Activated CD8-positive, alpha-beta memory T cell treated with anti-CD3 and anti-CD28 coated beads, Interleukin-2, amount 50 U/mL, for 1 hour (primary cell): Measurements from ENCODE around the gene CNTNAP5.
"Not testable (repeated sequence)": the region's sequence is repeated elsewhere in the genome, so short reads cannot be mapped to it uniquely, and the experiment has no call there.

Experiments used
- DNase-seq: peaks from one replicate; pipeline ENCODE4 v3.0.0-alpha.2; 2020; ENCODE audit errors: extremely low read depth

Gene CNTNAP5

DNA sequence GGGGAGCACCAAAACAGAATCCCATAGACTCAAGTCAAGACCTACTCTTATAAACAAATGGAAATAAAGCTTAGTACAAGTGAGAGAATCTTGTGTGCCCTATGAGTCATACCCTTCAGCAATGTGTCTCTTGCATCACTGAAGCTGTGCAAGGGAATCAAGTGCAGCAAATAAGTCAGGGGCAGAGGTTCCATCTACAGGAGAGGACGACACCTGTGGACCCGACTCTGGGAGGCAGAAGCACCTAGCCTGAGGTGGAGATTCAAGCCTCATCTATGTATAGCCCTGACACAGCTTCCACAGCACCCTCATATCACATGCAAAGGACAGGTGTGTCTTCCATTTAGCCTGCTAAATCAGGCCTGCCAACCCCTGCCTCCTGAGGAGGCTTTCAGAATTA is 298.2 kb downstream of the CNTNAP5 start:
- no peak for DNase-seq

DNA sequence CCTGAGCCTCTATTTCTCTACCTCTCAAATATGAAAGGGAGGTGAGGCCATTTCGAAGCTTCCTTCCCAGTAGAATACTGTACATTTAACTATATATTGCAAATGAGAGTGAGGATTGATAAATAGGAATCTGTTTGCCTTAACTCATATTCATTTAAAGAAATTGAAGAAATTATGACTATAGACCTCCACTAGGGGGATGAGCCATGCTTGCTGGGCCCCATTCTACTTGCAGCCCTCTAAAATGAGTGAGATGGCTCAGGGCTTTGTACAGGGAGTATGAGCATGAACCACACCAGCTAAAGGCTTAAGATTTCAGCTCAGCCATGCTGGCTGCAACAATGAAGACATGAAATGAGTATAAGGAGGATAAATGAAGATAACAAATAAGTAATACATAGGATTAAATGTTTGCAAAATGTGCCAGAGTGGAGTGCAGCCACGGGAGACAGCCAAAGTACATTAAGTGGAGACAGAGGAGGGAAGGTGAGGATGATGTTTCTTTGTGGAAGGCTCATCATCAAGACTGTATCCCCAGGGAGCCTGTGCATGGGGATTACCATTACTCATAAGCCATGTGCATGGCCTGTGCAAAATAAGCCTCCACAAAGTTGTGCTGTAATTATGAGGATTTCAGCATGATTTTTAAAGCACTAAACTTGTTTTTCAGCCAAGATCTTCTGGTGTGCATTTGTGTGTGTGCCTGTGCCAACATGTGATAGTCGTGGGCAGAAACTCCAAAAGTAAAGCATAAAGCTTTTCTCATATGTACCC is 300.8 kb downstream of the CNTNAP5 start:
- no peak for DNase-seq

DNA sequence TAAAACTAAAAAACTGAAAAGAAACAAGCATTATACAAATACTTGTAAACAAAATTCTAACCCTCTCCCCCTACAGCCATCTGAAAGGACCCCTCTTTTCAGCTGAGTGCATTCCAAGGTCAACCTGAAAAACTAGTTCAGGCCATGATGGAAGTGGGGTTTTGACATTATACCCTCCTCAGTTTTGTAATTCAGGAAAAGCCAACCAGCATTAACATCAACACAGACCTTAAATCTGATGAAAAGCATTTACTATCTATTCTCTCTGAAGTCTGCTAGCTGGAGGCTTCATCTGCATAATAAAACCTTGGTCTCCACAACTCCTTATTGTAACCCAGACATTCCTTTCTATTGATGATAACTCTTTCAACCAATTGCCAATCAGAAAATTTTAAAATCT is 302.2 kb downstream of the CNTNAP5 start:
- DNase-seq, result no peak

DNA sequence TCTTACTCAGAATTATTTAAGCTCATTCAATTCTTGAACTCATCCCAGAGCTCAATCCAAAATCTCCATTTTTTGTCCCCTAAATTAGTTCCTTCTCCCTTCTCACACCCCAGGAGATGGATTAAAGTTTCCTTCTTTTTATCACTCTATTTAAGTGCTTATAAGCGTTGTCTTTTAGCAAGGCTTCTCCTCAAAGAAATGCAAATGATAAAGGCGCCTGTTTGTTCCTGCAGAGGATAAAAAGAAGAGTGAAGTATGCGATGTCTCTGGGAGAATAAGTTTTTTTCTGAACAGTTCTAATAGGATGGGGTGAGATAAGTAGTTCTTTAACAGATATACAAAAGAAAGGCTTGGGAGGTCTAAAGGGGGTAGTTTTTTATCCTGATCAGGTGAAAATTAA is 303.3 kb downstream of the CNTNAP5 start:
- no peak for DNase-seq

DNA sequence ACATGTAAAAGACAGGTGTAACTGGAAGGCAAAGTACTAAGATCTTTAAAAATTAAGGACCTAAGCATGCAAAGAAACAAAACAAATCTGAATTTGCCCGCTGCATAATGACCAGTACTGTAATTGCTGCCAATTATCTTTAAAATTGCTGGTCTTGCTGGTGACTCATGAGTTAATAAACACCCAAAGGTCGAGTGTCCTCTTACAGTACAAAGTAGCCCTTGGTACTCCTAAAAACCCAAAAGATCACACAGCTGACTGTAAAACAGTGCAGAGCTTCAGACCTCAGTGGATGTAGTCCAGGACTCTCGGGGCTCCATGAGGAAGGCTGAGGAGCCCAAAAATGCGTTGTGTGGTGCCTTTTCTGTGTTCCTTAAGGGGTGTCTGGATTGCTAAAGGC is 308.7 kb downstream of the CNTNAP5 start:
- DNase-seq, result no peak

DNA sequence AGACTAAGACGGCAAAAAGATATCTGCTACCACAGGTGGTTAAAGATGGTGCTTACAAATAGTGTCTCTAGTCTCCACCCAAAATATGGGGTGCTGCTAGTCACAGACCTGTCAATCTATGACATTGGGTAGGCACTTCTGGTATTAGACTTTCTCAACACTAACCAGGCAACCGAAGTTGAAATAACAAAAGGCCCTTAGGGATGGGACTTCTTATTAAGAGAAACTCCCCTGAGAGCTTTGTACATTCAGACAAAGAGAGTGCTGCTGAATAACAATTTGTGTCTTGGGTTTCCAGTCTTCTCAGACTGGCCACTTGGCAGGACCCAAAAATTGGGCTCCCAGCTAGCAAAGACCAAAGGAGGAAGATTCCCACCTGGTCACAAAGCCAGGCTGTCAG is 310.0 kb downstream of the CNTNAP5 start:
- no peak for DNase-seq

DNA sequence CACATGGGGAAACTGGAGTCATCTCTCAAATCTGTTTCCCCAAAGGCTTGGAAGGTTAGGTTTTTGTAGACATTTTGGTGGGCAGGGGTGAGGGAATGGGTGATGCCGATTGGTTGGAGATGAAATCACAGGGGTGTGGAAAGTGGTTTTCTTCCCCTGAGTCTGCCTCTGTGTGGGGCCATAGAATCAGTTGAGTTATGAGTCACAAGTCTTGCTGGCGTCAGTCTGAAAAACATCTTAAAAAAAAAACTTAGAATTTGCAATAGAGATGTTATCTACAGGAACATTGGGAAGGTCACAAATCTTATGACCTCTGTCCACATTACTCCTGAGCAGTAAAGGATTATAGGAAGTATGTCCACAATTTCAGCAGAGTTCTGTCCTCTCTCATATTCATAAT is 314.6 kb downstream of the CNTNAP5 start:
- DNase-seq, result no peak

DNA sequence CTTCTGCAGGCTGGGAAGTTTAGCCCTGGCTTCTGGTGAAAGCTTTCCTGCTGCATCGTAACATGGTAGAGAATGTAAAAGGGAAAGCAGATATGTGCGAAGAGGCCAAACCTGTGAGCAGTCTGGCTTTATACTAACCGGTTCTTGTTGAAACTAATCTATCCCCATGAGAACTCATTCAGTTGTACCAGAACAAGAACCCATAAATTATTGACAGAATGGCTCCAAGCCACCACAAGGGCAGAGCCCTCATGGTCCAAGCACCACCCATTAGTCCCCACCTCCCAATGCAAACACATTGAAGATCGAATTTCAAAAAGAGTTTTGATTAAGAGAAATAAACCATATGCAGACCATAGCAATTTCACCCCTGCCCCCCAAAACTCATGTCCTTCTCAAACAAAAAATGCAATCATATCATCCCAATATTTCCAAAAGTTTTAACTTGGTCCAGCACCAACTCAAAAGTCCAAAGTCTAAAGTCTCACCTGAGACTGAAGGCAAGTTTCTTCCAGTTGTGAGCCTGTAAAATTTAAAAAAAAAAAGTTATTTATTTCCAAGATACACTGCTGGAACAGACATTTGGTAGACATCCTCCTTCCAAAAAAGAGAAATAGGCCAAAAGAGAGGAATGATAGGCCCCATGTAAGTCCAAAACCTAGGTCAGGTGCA is 318.9 kb downstream of the CNTNAP5 start:
- no peak for DNase-seq

DNA sequence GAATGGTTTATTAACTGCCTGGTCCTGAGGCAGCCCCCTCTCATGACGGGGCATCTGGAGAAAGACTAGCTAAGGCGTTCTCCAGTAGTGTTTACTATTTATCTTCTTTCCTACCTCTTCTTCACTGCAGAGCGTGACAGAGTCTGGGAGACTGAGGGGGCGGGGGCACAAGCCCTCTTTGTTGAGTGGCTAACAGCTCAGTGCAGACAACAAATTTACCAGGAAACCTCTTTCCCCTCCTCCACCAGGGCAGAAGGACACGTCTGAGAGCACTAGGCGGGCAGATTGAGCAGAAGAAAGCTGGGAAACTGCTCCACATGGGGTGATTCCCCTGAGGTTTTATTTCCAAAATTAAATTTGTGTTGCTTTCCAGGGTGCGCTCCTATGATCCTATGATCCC is 322.1 kb downstream of the CNTNAP5 start:
- DNase-seq, result no peak

DNA sequence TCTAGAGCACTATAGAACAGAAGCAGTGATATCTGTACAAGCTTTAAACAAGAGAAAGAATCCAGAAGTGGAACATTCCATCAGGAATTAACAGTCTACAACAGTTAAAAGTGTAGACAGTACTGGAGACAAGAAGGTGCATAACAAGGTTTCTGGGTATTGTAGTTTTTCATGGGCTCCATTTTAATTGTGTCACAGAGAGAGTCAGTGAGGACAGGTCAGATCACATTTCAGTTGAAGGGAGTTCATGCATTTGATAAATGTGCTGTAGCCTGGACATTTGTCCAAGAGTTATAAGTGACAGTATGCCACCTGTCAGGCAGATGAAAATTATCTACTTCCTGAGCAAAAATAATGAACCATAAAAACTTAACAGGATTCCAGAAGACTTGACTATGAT is 328.6 kb downstream of the CNTNAP5 start:
- DNase-seq, result no peak

DNA sequence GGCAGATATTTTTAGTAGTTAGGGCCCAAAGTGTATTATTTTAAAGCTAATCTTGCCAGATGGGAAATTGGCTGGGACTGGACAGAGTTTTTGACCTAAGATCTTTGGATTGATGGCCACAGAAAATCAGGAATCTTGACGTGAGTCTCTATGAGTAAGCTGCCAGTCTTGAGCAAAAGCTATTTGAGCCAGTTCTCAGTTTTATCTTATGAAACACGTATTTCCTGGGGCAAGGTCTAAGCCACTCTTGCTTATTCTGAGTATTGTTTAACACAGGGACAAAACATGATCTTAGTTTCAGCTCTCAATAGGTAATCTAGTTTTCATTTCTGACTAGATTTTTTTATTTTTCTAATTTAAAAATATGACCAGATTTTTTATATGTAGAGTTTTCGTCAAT is 329.4 kb downstream of the CNTNAP5 start:
- no peak for DNase-seq

DNA sequence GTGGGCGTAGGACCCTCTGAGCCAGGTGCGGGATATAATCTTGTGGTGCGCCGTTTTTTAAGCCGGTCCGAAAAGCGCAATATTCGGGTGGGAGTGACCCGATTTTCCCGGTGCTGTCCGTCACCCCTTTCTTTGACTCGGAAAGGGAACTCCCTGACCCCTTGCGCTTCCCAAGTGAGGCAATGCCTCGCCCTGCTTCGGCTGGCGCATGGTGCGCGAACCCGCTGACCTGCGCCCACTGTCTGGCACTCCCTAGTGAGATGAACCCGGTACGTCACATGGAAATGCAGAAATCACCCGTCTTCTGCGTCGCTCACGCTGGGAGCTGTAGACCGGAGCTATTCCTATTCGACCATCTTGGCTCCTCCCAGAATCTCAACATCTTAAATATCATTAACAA is 336.9 kb downstream of the CNTNAP5 start:
- DNase-seq, result not testable (repeated sequence)

DNA sequence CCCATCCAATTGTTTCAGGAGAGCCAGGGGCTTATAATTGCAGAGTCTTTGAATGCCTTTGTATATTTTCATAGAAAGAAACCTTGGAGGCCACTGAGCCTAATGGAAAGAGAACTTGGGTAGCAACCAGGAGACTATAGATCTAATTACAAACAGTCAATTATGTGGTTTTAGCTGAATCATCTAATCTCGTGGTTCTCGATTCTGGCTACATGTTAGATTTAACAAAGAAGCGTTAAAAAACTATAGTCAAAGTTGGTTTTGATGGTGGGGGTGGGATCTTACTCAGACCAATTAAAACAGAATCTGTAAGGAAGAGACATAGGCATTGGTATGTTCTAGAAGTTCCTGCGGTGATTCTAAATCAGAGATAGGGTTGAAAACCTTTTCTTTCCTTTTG is 344.1 kb downstream of the CNTNAP5 start:
- no peak for DNase-seq

DNA sequence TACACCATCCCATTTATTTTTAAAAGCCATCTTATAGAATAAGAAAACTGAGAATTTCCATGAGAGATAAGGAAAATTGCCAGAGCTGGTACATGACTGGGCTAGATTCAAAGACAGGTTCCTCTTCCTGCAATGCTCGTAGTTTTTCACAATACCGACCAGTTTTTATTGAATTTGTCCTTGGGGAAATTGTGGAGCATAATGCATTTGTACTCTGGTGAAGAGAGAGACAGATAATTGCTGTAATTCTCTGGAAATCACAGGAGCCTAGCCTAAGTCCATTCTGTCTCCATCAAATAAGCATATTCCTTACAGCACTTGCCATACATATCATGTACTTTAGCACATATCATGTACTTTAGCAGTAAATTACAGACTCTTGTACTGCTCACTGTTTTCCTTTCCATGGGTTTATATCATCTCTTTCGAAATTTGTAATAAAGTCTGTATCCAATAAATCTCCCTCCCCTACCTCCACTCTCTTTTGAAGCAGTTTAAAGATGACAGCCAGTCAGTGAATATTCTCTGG is 355.2 kb downstream of the CNTNAP5 start:
- no peak for DNase-seq

DNA sequence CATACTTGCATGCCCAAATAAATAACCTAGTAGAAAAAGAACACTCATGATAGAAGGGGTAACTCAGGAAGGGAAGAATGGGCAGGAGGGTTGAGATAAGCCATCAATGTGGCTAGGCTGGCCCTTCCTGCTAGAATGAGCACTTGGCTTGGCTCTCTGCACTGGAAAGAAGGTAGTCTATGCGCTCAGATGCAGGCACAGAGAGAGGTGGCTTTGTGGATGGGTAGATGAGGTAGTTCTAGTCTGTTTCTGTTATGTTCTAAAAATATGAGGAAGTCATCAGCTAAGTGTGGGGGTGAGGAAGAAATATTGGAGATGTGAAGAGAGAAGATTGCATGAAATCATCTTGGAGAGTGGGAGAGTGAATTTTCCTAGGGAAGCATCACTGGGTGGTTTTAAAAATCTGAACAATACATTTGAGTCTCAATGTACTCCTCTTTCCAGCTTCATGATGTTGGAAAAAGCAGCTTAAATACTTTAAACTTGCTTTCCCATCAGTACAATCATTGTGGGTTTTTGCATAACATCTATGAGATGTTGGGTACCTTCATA is 357.1 kb downstream of the CNTNAP5 start:
- no peak for DNase-seq

DNA sequence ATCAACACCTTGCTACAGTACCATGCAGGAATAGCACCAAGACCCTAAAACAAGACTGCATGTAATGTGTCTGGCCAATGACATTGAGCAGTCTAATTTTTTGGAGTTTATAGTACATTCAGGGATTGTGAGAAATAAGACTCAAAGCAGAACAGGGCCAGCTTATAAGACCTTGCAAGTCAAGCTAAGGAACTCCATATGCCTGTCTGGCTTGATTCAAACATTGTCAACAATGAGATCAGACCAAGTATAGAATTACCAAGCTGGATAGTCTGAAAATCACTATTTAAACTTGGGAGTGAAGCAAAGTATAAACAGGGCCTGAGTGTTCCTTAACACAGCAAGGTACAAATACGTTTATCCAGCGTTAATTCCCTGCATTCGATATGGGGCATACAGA is 370.9 kb downstream of the CNTNAP5 start:
- no peak for DNase-seq

DNA sequence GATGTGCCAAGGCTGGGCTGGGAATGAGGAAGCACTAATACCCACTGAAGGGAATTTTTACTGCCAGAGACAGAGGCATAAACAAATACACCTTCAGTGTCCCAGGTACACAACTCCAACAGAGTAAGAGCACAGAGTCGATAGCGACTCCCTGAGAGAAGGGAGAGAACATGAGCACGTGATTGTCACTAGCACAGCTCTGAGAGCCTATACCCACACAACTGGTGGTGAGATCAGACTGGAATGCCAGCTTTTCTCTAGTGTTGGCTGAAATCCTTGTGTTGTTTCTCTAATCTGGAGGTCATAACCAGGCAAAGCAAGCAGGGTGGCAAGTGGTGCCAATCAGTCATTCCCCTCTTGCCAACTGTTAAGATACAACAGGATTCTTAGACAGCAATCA is 377.2 kb downstream of the CNTNAP5 start:
- DNase-seq, result no peak

DNA sequence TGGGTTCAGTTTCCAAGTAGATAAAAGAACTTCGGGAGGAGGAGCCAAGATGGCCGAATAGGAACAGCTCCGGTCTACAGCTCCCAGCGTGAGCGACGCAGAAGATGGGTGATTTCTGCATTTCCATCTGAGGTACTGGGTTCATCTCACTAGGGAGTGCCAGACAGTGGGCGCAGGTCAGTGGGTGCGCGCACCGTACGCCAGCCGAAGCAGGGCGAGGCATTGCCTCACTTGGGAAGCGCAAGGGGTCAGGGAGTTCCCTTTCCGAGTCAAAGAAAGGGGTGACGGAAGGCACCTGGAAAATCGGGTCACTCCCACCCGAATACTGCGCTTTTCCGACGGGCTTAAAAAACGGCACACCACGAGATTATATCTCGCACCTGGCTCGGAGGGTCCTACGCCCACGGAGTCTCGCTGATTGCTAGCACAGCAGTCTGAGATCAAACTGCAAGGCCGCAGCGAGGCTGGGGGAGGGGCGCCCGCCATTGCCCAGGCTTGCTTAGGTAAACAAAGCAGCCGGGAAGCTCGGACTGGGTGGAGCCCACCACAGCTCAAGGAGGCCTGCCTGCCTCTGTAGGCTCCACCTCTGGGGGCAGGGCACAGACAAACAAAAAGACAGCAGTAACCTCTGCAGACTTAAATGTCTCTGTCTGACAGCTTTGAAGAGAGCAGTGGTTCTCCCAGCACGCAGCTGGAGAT is 382.9 kb downstream of the CNTNAP5 start:
- DNase-seq, result not testable (repeated sequence)

DNA sequence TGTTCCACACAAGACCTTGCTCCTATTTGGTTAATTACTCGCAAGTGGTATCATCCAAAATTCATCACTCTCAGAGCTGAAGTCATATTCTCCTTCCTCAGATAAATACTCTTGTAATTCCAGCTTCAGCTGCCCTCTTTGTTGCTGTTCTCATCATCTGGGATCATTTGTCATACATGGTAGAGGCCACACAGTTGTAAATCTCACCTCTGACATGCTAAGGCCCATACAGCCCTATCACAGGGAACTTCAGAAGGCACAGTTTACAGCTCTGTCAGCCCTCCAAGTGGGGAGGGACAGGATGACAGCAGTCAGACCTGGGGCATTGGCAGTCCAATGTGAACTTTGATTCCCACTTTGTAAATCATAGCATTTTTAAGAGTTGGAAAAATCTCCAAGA is 399.0 kb downstream of the CNTNAP5 start:
- no peak for DNase-seq

DNA sequence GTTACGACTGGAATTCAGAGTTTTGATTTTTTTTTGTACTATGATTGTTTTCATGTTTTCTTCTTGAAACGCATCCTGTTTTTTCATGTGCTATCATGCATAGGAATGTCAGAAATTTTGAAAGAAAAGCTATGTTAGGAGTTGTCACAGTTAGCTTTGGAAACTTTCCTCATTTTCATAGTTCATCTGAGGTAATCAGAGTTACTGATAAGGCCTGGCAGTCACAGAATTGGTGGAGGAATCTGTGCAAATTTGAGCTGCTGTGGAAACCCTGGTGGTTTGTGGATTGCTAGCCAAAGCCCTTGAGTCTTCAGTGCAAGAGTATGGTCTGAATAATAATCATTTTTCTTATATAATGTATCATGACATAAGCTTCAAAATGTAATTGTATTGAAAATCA is 401.0 kb downstream of the CNTNAP5 start:
- no peak for DNase-seq

DNA sequence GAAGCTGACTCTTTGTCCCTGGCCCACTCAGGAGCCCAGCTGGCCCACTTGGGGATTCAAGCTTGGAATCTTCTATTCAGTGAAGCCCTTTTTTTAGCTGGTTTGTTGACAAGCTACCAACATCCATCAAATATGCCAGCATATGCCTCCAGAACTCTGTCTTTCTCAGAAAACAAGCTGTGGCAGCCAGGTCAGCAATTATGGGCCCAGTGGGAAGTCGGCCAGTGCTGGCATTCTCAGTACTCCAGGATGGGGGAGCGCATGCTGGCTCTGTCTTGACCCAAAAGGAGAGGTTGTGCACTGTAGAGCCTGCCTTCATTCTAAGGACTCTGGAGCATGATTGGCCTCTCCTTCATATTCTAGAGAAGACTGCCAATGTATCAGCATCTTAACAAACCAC is 401.5 kb downstream of the CNTNAP5 start:
- no peak for DNase-seq

DNA sequence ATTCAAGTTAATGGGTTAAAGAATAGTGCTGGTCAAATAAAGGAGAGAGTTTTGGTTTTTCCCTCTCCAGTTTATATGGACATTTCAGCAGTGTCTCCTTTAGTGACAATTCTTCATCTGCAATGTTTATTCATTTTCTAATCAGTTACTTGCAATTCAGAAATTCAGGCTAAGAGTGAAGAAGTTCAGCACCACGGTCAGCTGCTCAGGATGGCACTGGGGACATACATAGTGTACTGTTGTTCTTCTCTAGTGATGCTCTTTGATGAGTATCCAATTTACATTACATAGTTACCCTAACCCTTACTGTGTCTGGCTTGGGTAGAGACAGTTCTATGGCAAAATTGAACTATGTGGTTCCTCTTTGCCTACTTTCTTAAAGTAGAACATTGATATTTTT is 412.7 kb downstream of the CNTNAP5 start:
- no peak for DNase-seq

DNA sequence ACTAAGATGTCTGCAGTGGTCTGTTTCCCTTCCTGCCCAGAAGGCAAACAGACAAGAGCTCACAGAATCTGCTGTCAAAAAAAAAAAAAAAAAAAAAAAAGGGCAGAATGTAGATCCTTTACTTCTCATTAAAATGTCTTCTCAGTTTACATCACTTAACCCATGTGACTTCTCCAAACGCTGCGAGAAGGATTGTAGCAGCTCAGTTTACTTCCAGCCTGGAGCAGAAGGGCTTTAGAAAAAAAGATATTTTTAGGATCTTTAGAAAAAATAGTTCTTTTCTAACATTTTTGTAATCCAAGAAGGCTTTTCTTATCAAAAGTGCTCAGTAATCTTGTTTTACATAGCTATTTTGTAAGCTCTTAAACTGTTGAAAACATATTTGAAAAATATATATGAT is 425.4 kb downstream of the CNTNAP5 start:
- DNase-seq, result no peak
